ENCODE measurements around the gene BCL11A. TPM values are rescaled to one million over a fixed set of nuclear protein-coding genes. Genes with fewer than 3 reads are reported as not detected.

BCL11A gene
- polyA plus RNA-seq, 3 donors: 8.7 to 15.6 (median 11.1) TPM

- Mint-ChIP-seq H3K4me3 (peak overlapping the region; percentile 95 to 98), H3K4me1 (peaks cover 29% of the 10 kb centered on the region), H3K36me3 (no peaks in the 10 kb centered on the region), H3K27me3 (ENCODE audit: low read depth in 3 of 3) (peaks cover 0 to 2% (median 1%) of the 10 kb centered on the region in 3 donors), H3K27ac (peak overlapping the region; percentile 80 to 95 (median 88)), H3K9me3 (peaks cover 0 to 2% (median 0%) of the 10 kb centered on the region in 7 donors)
- intact Hi-C loops (cut with micrococcal nuclease): loop anchor here (10.0 kb wide), 2 partner anchors 70 to 1250 kb away; no protein-coding TSS in a partner anchor
- H3K79me2 ChIP-seq (ENCODE audit: insufficient read depth, low read length): peaks cover 33% of the 10 kb centered on the region
- no peaks in the 10 kb centered on the region for H3K36me3 ChIP-seq (replicated peaks in 1 of 2; ENCODE audit: control insufficient read depth in 1 of 2, insufficient read depth in 2 of 2, low read length in 2 of 2)
- peak; percentile 66 to 73 (median 68) for DNase-seq
- H3K4me1 ChIP-seq (ENCODE audit: control insufficient read depth in 1 of 2, insufficient read depth in 2 of 2, low read length in 2 of 2): peaks cover 29 to 42% of the 10 kb centered on the region in 2 donors
- peak overlapping the region; percentile 75 for H3K9ac ChIP-seq (ENCODE audit: insufficient read depth, low read length, poor library complexity, severe bottlenecking)
- H2AFZ ChIP-seq (ENCODE audit: insufficient read depth, low read depth, low read length, poor library complexity, severe bottlenecking): peak overlapping the region; percentile 94
- peak overlapping the region; percentile 67 to 77 for H3K27ac ChIP-seq (ENCODE audit: low read depth in 1 of 2, low read length in 2 of 2)
- peak overlapping the region; percentile 100 for H3K4me2 ChIP-seq (replicated peaks; ENCODE audit: extremely low read depth, low read length, poor library complexity, severe bottlenecking)
- H3K9me3 ChIP-seq (replicated peaks in 1 of 2; ENCODE audit: control insufficient read depth in 1 of 2, insufficient read depth in 1 of 2, low read length in 2 of 2): no peaks in the 10 kb centered on the region
- peaks cover 5% of the 10 kb centered on the region for H4K20me1 ChIP-seq (ENCODE audit: insufficient read depth, low read length)
- H3K4me3 ChIP-seq (replicated peaks in 1 of 3; ENCODE audit: low read depth in 2 of 3, low read length in 3 of 3): peak overlapping the region; percentile 64 to 91 (median 82)
- peak; percentile 41 for TF ChIP-seq CTCF (IDR thresholded peaks at IDR 0.05)
- 0% methylated on average over 29 of the region's 43 CpGs for WGBS (ENCODE audit: insufficient coverage)
- no peaks in the 10 kb centered on the region for H3K27me3 ChIP-seq (ENCODE audit: control insufficient read depth in 2 of 2, insufficient read depth in 2 of 2, low read length in 2 of 2)
Measured at GRCh38 chr2:60555066-60555782, 1.8 kb upstream of the BCL11A start.

GRCh38 chr2:60554646-60555065 is 1.2 kb upstream of the BCL11A start:
- Mint-ChIP-seq H3K27ac (peak overlapping the region; percentile 80 to 95 (median 86)), H3K9me3 (peaks cover 0 to 2% (median 0%) of the 10 kb centered on the region in 7 donors), H3K4me3 (peak overlapping the region; percentile 95 to 98), H3K4me1 (peaks cover 29% of the 10 kb centered on the region), H3K27me3 (ENCODE audit: low read depth in 3 of 3) (peaks cover 0 to 2% (median 1%) of the 10 kb centered on the region in 3 donors), H3K36me3 (no peaks in the 10 kb centered on the region)
- no peaks in the 10 kb centered on the region for H3K9me3 ChIP-seq (replicated peaks in 1 of 2; ENCODE audit: control insufficient read depth in 1 of 2, insufficient read depth in 1 of 2, low read length in 2 of 2)
- H3K4me2 ChIP-seq (replicated peaks; ENCODE audit: extremely low read depth, low read length, poor library complexity, severe bottlenecking): peak overlapping the region; percentile 100
- H3K79me2 ChIP-seq (ENCODE audit: insufficient read depth, low read length): peaks cover 38% of the 10 kb centered on the region
- H3K27me3 ChIP-seq (ENCODE audit: control insufficient read depth in 2 of 2, insufficient read depth in 2 of 2, low read length in 2 of 2): no peaks in the 10 kb centered on the region
- H3K36me3 ChIP-seq (replicated peaks in 1 of 2; ENCODE audit: control insufficient read depth in 1 of 2, insufficient read depth in 2 of 2, low read length in 2 of 2): no peaks in the 10 kb centered on the region
- H3K4me1 ChIP-seq (ENCODE audit: control insufficient read depth in 1 of 2, insufficient read depth in 2 of 2, low read length in 2 of 2): peaks cover 29 to 42% of the 10 kb centered on the region in 2 donors
- H3K9ac ChIP-seq (ENCODE audit: insufficient read depth, low read length, poor library complexity, severe bottlenecking): peak overlapping the region; percentile 75
- no peak for TF ChIP-seq CTCF (IDR thresholded peaks at IDR 0.05)
- peaks cover 5% of the 10 kb centered on the region for H4K20me1 ChIP-seq (ENCODE audit: insufficient read depth, low read length)
- H3K27ac ChIP-seq (ENCODE audit: low read depth in 1 of 2, low read length in 2 of 2): peak overlapping the region; percentile 67 to 77
- DNase-seq: no peak
- intact Hi-C loops (cut with micrococcal nuclease): loop anchor here (5.0 to 10.0 kb wide), 4 partner anchors 37 to 1250 kb away; no protein-coding TSS in a partner anchor
- WGBS (ENCODE audit: insufficient coverage): 0% methylated on average over 10 of the region's 28 CpGs
- H2AFZ ChIP-seq (ENCODE audit: insufficient read depth, low read depth, low read length, poor library complexity, severe bottlenecking): peak overlapping the region; percentile 94
- H3K4me3 ChIP-seq (replicated peaks in 1 of 3; ENCODE audit: low read depth in 2 of 3, low read length in 3 of 3): peak overlapping the region; percentile 64 to 91 (median 82)
